Fibroblast of mammary gland (primary cell): ENCODE measurements around the gene CD164.

Experiments
- DNase-seq: peaks from one replicate; pipeline ENCODE4 v3.0.0-alpha.2; 2010; ENCODE audit warnings: low read depth
- H3K4me3 ChIP-seq: 2 replicates; pipeline ENCODE4 v1.5.1; 2011; ENCODE audit warnings: low read depth, mild to moderate bottlenecking, low read length, moderate library complexity; ENCODE audit not compliant: control insufficient read depth
- TF ChIP-seq, protein P1 (sequence below): conservative IDR thresholded peaks from 2 replicates; pipeline ENCODE4 v1.5.1; 2011; ENCODE audit warnings: low read depth, low read length, inconsistent platforms; ENCODE audit not compliant: control insufficient read depth, insufficient read depth

Gene CD164

DNA sequence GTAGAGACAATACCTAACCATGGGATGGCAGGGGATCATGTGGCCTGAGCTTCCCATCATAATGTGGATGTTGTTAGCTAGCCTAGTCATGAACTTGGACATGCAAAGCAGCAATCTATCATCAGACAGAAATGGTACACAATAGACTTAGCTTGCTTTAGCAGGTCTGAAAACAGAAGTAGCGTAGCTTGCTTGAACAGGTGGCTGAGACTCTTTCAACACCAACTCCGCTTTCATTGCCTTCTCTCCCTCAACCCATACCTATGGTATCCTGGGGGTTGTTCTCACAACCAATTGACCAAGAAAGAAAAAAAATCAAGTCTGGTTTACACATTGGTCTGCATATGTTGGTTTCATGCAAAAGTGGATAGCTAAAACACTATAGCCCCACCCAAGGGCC is 23.0 kb downstream of the CD164 start:
- TF ChIP-seq, protein P1, sequence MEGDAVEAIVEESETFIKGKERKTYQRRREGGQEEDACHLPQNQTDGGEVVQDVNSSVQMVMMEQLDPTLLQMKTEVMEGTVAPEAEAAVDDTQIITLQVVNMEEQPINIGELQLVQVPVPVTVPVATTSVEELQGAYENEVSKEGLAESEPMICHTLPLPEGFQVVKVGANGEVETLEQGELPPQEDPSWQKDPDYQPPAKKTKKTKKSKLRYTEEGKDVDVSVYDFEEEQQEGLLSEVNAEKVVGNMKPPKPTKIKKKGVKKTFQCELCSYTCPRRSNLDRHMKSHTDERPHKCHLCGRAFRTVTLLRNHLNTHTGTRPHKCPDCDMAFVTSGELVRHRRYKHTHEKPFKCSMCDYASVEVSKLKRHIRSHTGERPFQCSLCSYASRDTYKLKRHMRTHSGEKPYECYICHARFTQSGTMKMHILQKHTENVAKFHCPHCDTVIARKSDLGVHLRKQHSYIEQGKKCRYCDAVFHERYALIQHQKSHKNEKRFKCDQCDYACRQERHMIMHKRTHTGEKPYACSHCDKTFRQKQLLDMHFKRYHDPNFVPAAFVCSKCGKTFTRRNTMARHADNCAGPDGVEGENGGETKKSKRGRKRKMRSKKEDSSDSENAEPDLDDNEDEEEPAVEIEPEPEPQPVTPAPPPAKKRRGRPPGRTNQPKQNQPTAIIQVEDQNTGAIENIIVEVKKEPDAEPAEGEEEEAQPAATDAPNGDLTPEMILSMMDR: no peak
- DNase-seq: no peak
- no peak overlapping the region for H3K4me3 ChIP-seq

DNA sequence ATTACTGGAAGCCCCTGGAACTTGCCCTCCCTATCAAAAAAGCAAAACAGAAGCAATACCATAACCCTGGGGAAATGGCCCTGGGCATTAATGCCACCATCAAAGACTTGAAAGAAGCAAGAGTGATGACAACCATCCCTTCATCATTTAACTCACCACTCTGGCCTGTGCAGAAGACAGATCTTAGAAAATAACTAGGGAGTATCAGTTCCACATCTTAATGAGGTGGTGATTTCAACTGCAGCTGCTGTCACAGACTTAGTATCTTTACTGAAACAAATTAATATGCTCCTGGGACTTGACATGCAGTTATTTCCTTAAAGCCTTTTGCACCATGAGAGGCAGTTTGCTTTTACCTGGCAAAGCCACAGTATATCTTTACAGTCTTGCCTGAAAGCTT is 24.1 kb downstream of the CD164 start:
- no peak overlapping the region for H3K4me3 ChIP-seq
- DNase-seq: no peak
- TF ChIP-seq, protein P1: no peak

DNA sequence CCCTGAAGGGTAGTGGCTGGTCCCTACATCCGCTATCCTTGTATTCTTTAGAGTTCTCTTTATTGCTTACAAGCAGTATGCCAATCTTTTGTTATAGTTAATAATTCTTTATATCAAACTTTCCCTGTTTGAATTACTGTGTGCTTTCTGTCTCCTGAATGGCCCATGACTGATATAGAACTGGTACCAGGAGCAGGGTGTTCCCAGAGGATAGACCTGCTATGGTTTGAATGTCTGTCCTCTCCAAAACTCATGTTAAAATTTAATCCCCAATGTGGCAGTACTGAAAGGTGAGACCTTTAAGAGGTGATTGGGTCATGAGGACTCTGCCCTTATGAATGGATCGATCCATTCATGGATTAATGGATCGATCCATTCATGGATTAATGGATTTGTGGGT is 26.0 kb downstream of the CD164 start:
- no peak overlapping the region for H3K4me3 ChIP-seq
- TF ChIP-seq, protein P1: no peak
- DNase-seq: no peak

GRCh38 chr6:109351231-109352130 is 30.8 kb downstream of the CD164 start:
- no peak overlapping the region for H3K4me3 ChIP-seq
- DNase-seq: peak; percentile 59
- TF ChIP-seq, protein P1: no peak

- TF ChIP-seq, protein P1: no peak
- DNase-seq: peak; percentile 85
- no peak overlapping the region for H3K4me3 ChIP-seq
Observed at GRCh38 chr6:109349419-109349987, 32.8 kb downstream of the CD164 start.

DNA sequence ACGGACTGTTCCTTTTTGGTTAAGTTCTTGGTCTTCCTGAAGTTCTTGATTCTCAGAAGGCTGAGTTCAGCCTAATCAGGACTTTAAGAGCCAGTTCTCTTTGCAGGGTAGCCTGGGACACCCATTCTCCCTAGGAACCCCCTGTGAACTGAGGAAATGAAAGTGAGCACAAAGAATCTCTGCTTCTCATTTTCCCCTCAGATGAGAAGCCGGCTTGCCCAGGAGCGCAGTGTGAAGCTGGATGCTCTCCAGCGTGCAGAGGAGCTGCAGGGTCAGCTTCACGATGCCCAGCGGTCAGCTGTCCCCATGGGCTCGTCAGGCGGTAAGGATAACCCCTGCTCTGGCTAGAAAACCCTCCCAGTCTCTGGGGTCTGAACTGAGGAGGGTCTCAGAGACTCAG is 34.0 kb downstream of the CD164 start:
- TF ChIP-seq, protein P1: no peak
- DNase-seq: no peak
- H3K4me3 ChIP-seq: no peak overlapping the region
